Measurements from ENCODE around the gene NISCH.
"Not testable (repeated sequence)": the region's sequence is repeated elsewhere in the genome, so short reads cannot be mapped to it uniquely, and the experiment has no call there.

The NISCH gene

GRCh38 chr3:52515192-52515591, 59.8 kb downstream of the NISCH start:
- FAIRE-seq: no peak

GRCh38 chr3:52516509-52517195, 61.2 kb downstream of the NISCH start:
- no peak for FAIRE-seq

DNA sequence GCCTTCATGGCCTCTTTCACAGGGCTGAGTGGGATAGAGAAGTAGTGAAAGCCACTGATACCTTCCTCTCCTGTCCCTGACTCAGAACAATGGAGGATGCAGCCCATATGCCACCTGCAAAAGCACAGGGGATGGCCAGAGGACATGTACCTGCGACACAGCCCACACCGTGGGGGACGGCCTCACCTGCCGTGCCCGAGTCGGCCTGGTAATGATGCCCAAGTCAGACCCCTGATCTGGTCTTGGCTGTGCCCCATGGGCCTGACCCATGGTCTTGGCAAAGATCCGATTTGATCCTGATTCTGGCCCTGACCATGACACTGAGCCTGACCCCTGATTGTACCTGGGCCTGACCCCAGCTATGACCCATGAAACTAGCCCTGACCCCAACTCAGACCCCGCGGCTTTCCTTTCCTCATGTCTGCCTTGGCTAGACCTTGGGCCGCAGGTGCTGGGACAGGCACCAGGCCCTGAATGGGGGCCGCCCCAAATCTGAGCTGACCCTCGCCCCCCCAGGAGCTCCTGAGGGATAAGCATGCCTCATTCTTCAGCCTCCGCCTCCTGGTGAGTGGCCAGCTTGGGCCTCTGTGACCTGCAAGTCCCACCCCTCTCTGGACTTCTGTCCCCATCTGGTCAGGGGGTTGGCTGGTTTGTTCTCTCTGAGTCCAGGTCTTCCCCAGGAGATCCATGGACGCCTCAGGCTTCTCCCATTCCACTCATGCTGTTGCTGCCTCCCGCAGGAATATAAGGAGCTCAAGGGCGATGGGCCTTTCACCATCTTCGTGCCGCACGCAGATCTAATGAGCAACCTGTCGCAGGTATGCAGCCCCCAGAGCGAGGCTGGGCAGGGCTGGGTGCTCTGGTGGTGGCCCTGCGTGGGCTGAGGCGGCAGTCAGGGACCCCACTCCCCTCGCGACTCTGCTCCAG, 62.7 kb downstream of the NISCH start:
- FAIRE-seq: no peak

- no peak for FAIRE-seq
These were observed 63.5 kb downstream of the NISCH start for GRCh38 chr3:52518723-52519444.

GRCh38 chr3:52519445-52520140, 64.2 kb downstream of the NISCH start:
- FAIRE-seq: no peak

GRCh38 chr3:52520141-52520667, 64.8 kb downstream of the NISCH start:
- no peak for FAIRE-seq

DNA sequence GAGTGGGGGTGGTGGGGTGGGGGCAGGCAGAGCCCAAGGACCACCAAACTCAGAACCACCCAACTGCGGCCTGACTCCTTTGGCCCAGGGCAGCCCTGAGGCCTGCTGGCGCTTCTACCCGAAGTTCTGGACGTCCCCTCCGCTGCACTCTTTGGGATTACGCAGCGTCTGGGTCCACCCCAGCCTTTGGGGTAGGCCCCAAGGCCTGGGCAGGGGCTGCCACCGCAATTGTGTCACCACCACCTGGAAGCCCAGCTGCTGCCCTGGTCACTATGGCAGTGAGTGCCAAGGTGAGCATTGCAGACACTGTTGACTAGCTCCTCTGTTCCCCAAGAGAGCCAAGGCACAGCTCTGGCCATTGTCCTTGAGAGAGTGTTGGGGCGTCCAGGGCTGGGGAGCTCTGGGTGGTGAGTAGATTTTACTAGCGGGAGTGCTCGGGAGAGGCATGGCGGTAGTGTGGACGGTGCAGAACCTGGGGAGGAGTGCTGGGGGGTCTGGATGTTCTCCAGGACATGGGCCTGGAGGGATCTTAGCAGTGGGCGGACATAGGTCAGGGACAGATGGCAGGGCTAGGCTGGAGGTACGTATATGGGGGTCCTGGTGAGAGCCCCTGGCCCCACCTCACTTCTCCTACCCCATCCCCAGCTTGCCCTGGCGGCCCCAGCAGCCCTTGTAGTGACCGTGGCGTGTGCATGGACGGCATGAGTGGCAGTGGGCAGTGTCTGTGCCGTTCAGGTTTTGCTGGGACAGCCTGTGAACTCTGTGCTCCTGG, 65.5 kb downstream of the NISCH start:
- FAIRE-seq: no peak

- no peak for FAIRE-seq
These were observed 66.1 kb downstream of the NISCH start for GRCh38 chr3:52521488-52521824.

GRCh38 chr3:52521881-52522650, 66.7 kb downstream of the NISCH start:
- FAIRE-seq: no peak

GRCh38 chr3:52522651-52523251, 67.3 kb downstream of the NISCH start:
- no peak for FAIRE-seq

- no peak for FAIRE-seq
These were observed 68.2 kb downstream of the NISCH start for GRCh38 chr3:52523386-52524257.

GRCh38 chr3:52524258-52524751, 68.9 kb downstream of the NISCH start:
- no peak for FAIRE-seq

DNA sequence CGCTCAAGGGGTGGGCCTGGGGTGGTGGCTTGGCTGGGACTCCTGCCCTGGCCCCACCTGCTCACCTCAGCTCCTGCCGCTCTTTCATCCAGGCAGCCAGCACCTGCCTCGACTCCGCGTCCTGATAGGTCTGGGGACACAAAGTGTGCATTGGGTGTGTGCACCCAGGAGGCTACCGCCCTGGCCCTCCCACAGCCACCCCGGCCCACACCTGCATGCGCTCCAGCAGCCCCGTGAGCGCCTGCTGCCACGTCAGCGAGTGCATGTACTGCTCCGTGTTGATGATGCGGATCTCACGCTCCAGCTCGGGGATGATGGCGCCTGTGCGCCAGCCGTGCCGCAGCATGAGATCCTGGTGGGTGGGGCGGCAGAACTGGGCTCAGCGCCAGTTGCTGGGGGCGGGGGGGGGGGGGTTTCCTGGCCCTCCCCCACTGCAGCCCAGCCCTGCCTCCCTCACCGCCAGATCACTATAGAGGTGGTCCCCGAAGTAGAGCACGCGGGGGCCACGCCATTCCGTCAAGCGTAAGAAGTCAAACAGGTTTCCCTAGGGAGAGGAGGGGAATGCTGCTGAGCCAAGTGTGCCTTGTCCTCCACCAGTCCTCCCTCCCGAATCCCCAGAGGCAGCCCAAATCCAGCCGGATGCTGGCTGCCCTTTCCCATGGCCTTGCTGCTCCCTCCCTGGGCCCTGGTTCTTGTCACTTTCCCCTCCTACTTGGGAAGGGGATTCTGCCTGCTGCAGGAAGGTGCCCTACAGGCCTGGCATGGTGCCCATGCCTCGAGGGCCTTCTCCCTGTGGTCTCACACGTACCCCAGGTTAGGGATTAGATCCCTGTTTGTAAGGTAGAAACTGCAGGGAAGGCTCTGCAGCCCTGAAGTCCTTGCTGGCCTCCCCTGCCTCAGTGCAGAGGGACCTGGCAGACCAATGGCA, 69.6 kb downstream of the NISCH start:
- no peak for FAIRE-seq

GRCh38 chr3:52525680-52526561, 70.5 kb downstream of the NISCH start:
- FAIRE-seq: no peak

DNA sequence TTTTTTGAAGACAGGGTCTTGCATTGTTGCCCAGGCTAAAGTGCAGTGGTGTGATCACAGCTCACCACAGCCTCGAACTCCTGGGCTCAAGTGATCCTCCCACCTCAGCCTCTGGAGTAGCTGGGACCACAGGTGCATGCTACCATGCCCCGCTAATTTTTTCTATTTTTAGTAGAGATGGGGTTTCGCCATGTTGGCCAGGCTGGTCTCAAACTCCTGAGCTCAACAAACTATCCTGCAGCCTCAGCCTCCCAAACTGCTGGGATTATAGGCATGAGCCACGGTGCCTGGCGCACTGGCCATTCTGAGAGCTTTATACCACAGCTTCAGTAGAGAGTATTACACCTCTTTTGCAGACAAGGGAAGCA, 71.3 kb downstream of the NISCH start:
- FAIRE-seq: not testable (repeated sequence)

GRCh38 chr3:52527039-52527731, 71.8 kb downstream of the NISCH start:
- FAIRE-seq: no peak

Measured in A204.1 (cell line).